HG03565 (cell line): ENCODE data around the gene MACO1.

ENCODE experiments used
- ATAC-seq: cut with Tn5 transposase; IDR thresholded peaks from one replicate; pipeline ENCODE4 v1.9.1; 2021; ENCODE audit warnings: mild to moderate bottlenecking, moderate library complexity; ENCODE audit not compliant: unreplicated experiment

MACO1 gene

GRCh38 chr1:25519624-25520023, 88.9 kb downstream of the MACO1 start:
- no peak for ATAC-seq

DNA sequence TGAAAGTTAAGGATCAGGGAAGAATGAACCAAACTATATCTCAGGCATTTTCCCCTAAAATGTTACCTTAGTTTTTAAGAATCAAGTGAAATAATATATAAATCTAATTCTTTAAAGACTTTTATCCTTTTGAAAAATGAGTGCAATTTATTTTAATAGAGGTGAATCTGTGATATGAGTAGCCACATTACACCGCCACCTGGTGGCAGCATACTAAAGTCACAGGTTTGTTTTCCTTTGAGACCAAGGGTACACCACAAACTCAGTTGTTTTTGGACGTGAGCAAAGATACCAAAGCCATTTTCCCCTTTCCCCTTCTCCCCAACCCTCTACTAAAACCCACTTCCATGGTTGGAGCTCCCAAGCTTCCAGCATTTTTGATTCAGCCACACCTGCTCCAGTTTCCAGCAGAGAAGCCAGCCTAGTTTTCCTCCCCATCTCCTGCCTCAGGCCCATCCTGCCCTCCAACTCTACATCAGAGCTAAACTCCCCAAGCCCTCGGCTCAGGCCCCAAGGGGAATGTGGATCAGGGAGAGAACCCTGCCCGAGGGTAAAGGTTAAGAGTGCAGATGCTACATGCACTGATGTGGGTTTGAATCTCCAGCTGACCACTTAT, 89.9 kb downstream of the MACO1 start:
- ATAC-seq, result no peak

GRCh38 chr1:25522031-25522655, 91.4 kb downstream of the MACO1 start:
- ATAC-seq, result no peak

DNA sequence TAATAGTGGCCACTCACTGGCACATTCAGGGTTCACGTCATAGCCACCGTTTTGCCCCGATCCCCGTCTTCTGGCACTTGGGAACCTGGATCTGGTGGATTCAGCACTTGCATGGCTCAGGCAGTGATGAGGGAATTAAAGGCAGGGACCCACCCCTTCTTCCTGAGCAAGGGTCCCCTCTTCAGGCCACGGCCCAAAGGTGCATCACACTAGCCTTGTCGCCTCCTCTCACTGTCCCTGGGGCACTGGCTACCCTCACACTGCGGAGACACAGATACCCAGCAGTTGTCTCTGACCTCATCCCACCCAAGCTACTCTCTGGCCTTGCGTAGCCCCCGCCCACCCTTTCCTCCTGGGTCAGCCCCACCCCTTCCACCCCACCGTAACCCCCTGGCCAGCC, 92.8 kb downstream of the MACO1 start:
- no peak for ATAC-seq

GRCh38 chr1:25524568-25525360, 94.1 kb downstream of the MACO1 start:
- ATAC-seq, result no peak

DNA sequence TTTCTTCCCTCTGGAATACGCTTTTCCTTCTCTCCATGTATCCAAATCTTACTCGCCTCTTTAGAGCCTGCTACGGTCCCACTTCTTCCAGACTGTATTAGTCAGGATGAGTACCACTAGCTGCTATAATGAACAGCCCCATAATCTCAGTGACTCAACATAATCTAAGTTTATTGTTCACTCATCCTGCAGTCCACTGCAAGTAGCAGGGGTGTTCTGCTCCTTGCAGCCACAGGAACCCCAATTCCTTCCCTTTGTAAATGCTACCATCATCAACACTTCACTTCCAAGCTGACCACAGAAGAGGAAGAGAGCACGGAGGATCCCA, 94.6 kb downstream of the MACO1 start:
- no peak for ATAC-seq

DNA sequence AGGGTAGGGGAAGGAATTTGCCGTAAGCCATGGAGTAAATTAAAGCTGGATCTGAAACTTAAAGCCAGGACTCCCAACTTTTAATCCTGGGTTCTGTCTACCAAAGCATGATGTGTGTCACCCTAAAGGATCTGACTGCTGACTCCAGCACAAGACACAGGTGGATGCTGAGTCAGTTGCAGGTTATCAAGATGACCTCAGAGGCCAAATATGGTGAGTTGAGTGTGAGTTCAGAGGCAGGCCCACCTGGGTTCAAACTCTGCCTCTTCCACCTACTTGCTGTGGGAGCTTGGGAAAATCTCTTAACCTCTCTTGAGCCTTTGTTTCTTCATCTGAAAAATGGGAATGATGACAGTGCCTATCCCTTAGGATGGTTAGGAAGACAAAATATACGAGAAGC, 96.1 kb downstream of the MACO1 start:
- ATAC-seq, result no peak

DNA sequence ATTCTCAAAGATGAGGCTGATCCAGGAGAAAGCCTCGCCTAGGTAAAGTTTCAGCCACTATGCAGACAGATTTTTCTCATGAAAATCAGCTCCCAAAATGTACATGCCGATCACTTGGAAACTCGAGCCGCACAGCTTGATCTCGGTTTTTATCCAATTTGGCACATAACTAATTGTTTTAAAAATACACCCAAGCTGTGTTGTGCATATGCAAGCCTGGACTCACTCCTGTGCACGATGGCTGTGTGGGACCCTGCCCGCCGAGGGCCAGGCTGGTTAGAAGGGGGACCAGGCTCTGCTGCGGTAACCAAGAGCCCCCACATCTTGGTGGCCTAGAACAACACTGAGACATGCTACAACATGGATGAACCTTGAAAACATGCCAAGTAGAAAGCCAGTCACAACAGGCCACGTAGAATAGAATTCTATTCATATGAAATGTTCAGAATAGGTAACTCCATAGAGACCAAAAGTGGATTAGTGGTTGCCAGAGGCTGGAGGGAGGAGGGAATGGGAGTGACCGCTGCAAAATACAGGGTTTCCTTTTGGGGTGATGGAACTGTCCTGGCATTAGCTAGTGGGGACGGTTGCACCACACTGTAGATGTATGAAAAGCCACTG, 96.6 kb downstream of the MACO1 start:
- ATAC-seq, result no peak

DNA sequence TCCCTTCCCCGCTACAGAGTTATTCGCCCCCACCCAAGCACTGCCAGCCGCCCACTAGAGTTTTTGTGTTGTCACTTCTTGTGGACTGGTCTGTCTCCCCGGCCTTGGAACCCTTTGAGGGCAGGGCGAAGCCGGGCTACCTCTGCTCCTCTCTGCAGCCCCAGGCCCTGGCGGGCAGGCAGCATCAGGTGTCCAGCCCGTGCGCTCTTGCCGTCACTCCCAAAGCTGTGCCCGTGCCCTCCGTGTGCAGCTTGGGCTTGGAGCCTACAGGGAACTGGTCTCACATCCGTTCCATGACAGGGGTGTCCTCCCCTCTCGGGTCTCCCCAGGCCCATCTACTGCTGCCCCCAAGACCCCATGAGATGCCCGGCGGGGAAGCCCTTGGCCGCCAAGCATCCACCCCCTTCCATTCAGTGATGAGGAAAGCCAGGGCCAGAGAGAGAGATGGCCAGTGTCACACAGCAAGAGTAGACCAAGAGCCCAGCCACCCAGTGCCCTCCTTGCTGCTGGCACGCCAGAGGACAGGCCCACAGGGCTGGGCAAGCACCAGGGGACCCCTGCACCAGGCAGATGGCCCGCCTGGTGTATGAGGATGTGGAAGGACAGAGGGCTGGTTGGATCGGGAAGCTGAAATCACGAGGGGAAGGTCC, 97.4 kb downstream of the MACO1 start:
- ATAC-seq, result no peak

GRCh38 chr1:25528881-25529517, 98.3 kb downstream of the MACO1 start:
- ATAC-seq, result no peak

DNA sequence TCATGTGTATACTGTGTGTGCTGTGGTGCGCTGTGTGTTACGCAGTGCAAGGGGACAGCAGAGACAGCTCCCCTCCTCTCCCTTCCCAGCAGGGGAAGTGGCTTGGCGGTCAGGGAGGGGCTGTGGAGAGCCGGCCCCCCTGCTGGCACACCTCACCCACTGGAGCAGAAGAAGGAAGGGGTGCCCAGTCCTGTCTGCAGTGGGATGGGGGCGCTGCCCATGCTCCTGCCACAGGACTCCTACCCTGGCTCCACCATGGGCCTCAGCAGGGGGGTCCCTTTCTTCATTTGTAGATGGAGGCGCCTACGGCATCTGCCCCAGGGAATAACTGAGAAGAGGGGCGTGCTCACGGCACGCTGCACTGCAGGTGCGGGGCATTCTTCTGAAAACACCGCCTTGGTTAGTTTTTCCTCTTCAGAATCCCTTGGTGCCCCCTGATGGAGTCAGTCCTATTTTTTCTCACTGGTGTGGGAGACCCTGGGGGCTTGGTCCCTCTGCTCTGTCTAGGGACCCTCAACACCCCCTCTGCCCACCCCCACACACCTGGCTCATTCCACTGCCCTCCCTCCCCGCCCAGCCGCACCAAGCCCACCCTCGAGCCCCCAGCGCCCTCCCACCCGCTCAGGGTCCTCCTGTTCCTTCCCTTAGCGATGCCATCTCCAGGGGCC, 99.0 kb downstream of the MACO1 start:
- ATAC-seq, result no peak

DNA sequence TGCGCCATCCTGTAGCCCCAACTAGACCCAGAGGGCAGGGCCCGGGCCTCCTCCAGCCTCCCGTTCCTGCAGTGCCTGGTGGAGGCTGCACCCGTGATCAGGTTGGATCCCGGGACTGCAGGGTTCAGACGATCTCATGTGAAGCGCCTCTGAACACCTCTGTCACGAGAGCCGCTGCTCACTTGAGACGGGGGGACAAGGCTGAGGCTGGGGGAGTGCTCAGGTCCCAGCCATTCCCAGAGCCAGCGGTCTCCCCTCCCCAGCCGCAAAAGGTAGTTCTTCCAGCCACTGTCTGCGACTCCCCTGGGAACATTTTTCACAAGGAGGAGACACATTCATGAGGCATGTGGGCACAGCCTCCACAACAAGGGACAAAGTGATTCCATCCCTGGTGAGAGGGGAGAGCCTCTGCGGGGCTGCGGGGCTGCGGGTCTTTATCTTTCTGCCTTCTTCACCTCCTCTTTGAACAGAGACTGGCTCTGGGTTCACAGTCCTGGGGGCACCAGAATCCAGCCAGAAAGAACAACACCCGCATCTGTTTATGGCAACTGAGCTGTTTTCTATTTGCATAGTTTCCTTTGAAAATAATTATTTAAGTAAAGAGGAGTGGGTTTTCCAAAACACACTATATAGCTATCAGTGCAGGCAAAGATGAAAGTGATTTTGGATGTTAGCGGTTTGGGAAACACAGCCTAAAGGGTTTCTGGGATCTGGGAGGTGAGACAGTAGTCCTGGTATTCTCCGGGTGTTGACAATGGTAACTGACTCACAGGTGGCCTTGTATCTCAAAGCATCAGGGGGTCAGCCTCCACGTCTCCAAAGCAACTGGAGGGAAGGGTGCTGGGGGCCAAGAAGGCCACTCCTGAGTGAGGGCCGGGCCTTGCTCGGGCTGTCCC, 99.7 kb downstream of the MACO1 start:
- no peak for ATAC-seq

GRCh38 chr1:25531082-25531461, 100.4 kb downstream of the MACO1 start:
- ATAC-seq, result no peak

GRCh38 chr1:25532970-25533369, 102.3 kb downstream of the MACO1 start:
- no peak for ATAC-seq

DNA sequence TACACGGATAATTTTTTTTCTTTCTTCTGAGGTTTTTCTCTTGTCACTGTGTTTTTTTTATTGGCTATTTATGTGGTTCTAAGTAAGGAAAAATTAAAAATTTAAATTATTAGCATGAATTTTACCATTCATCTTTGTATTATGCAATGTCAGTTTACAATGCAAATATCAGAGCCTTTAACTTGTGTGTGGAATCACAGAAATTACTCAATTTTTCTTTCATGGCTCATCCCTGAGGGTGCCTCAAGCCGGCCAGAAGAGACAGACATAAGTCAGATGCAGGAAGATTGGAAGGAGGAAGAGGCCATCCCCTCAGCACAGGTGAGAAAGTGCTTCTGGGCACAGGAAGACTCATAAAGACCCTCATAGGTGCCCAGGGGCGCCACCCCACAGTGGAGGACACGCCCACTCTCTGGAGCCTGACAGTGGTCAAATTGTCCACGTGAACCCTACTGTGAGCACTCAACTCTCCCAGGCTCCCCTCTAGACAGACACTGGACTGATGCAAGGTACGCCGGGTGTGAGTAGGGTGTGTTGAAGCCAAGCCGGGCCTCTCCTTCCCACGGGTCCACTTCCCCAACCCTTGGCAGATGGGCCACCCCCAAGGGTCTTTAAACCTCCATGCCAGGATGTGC, 103.2 kb downstream of the MACO1 start:
- ATAC-seq, result no peak

GRCh38 chr1:25534410-25534788, 103.7 kb downstream of the MACO1 start:
- no peak for ATAC-seq

GRCh38 chr1:25536124-25536523, 105.4 kb downstream of the MACO1 start:
- ATAC-seq, result no peak

GRCh38 chr1:25537153-25537831, 106.6 kb downstream of the MACO1 start:
- ATAC-seq, result no peak
